Endodermal cell (in vitro differentiated cells): ENCODE results near the gene SPATA2. TPM values are rescaled to one million over a fixed set of nuclear protein-coding genes. Genes with fewer than 3 reads are reported as not detected.

Source experiments
- DNase-seq: peaks from one replicate; pipeline ENCODE4 v3.0.0-alpha.2; 2017
- H3K27ac ChIP-seq: 2 replicates; pipeline ENCODE4 v1.5.1; 2013; ENCODE audit warnings: mild to moderate bottlenecking, low read depth, low read length, moderate library complexity
- H3K27me3 ChIP-seq: 2 replicates; pipeline ENCODE4 v1.6.1; 2013; ENCODE audit warnings: mild to moderate bottlenecking, low read length, moderate library complexity; ENCODE audit not compliant: insufficient read depth, control insufficient read depth, poor library complexity, severe bottlenecking
- H3K36me3 ChIP-seq: 2 replicates; pipeline ENCODE4 v1.7.0; 2013; ENCODE audit warnings: mild to moderate bottlenecking, low read length, moderate library complexity; ENCODE audit not compliant: control insufficient read depth, insufficient read depth
- H3K4me1 ChIP-seq: one replicate; pipeline ENCODE4 v1.7.0; 2013; ENCODE audit warnings: low read length; ENCODE audit not compliant: control insufficient read depth, insufficient read depth
- H3K4me3 ChIP-seq: 2 replicates; pipeline ENCODE4 v1.5.1; 2013; ENCODE audit warnings: mild to moderate bottlenecking, low read length, moderate library complexity
- H3K9ac ChIP-seq: 2 replicates; pipeline ENCODE4 v1.6.1; 2013; ENCODE audit warnings: mild to moderate bottlenecking, low read length, moderate library complexity; ENCODE audit not compliant: poor library complexity, severe bottlenecking; ENCODE audit errors: extremely low read depth
- H3K9me3 ChIP-seq: 2 replicates; pipeline ENCODE4 v1.6.1; 2013; ENCODE audit warnings: mild to moderate bottlenecking, low read length, moderate library complexity; ENCODE audit not compliant: control insufficient read depth
- H3K27ac Mint-ChIP-seq: 2 replicates; pipeline ENCODE4 v1.8.0; 2020; ENCODE audit warnings: mixed read lengths
- H3K27me3 Mint-ChIP-seq: 2 replicates; pipeline ENCODE4 v1.8.0; 2021; ENCODE audit warnings: mild to moderate bottlenecking, mixed read lengths; ENCODE audit not compliant: insufficient read depth
- H3K36me3 Mint-ChIP-seq: 2 replicates; pipeline ENCODE4 v1.8.0; 2020; ENCODE audit warnings: low read depth, mixed read lengths
- H3K4me1 Mint-ChIP-seq: 2 replicates; pipeline ENCODE4 v1.8.0; 2020; ENCODE audit warnings: mixed read lengths
- H3K4me3 Mint-ChIP-seq: 2 replicates; pipeline ENCODE4 v1.8.0; 2020; ENCODE audit warnings: mild to moderate bottlenecking, moderate library complexity, mixed read lengths
- H3K9me3 Mint-ChIP-seq: 2 replicates; pipeline ENCODE4 v1.8.0; 2020; ENCODE audit warnings: mild to moderate bottlenecking, mixed read lengths
- WGBS, 2 experiments: methylation state at CpG; one replicate each; pipeline versions ENCODE4 v1.1.5 to v1.1.7; 2013; ENCODE audit warnings: missing lambda C conversion rate in 2 of 2, mixed read lengths in 1 of 2; ENCODE audit not compliant: insufficient coverage in 1 of 2, insufficient read length in 1 of 2; 5-methylcytosine and 5-hydroxymethylcytosine counted together
- total RNA-seq, 2 donors: library from RNA; stranded (reverse); fragmentation: NEBNext Ultra II Directional in 1 of 2; extraction: Animal tissue kit (Norgen Biotek cat#: 25700) in 1 of 2; gene quantifications; 2 replicates in 1 of 2; 3 replicates in 1 of 2; pipeline ENCODE4 v1.2.1, GENCODE V29; 2021
- TF ChIP-seq, protein P1 (sequence below): fragments of 200-600 bp; sonication (generic); conservative IDR thresholded peaks from 2 replicates; pipeline ENCODE4 v1.5.0; 2021; ENCODE audit warnings: antibody characterized with exemption, mild to moderate bottlenecking

Gene SPATA2
- total RNA-seq, 2 donors from 2014 or later, result 8.6 to 10.4 TPM

GRCh38 chr20:49892260-49892659 lies 23.1 kb downstream of the SPATA2 start:
- Histone ChIP-seq H3K27me3 (no peaks in the 10 kb centered on the region), H3K9me3 (no peaks in the 10 kb centered on the region), H3K4me3 (no peak overlapping the region), H3K9ac (no peak overlapping the region), H3K36me3 (peaks cover under 1% of the 10 kb centered on the region), H3K4me1 (peaks cover 23% of the 10 kb centered on the region), H3K27ac (peak overlapping the region; percentile 86)
- no peak overlapping the region for H3K27ac Mint-ChIP-seq
- no peak overlapping the region for H3K4me3 Mint-ChIP-seq
- H3K4me1 Mint-ChIP-seq, result peaks cover 37% of the 10 kb centered on the region
- 89 to 100% methylated on average over 2 to 9 of the region's 9 CpGs for WGBS, 2 experiments
- H3K36me3 Mint-ChIP-seq, result peaks cover 7% of the 10 kb centered on the region
- no peak for DNase-seq
- H3K9me3 Mint-ChIP-seq, result no peaks in the 10 kb centered on the region
- no peaks in the 10 kb centered on the region for H3K27me3 Mint-ChIP-seq
- TF ChIP-seq, protein P1, sequence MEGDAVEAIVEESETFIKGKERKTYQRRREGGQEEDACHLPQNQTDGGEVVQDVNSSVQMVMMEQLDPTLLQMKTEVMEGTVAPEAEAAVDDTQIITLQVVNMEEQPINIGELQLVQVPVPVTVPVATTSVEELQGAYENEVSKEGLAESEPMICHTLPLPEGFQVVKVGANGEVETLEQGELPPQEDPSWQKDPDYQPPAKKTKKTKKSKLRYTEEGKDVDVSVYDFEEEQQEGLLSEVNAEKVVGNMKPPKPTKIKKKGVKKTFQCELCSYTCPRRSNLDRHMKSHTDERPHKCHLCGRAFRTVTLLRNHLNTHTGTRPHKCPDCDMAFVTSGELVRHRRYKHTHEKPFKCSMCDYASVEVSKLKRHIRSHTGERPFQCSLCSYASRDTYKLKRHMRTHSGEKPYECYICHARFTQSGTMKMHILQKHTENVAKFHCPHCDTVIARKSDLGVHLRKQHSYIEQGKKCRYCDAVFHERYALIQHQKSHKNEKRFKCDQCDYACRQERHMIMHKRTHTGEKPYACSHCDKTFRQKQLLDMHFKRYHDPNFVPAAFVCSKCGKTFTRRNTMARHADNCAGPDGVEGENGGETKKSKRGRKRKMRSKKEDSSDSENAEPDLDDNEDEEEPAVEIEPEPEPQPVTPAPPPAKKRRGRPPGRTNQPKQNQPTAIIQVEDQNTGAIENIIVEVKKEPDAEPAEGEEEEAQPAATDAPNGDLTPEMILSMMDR, result no peak

GRCh38 chr20:49891476-49892110 lies 23.7 kb downstream of the SPATA2 start:
- Histone ChIP-seq H3K4me3 (no peak overlapping the region), H3K27ac (peak overlapping the region; percentile 86), H3K9ac (no peak overlapping the region), H3K9me3 (no peaks in the 10 kb centered on the region), H3K36me3 (peaks cover 3% of the 10 kb centered on the region), H3K4me1 (peaks cover 23% of the 10 kb centered on the region), H3K27me3 (no peaks in the 10 kb centered on the region)
- Mint-ChIP-seq H3K36me3 (peaks cover 9% of the 10 kb centered on the region), H3K27me3 (peaks cover 1% of the 10 kb centered on the region), H3K9me3 (no peaks in the 10 kb centered on the region), H3K27ac (no peak overlapping the region), H3K4me1 (peaks cover 33% of the 10 kb centered on the region), H3K4me3 (no peak overlapping the region)
- 81% methylated on average over 7 to 13 of the region's 13 CpGs for WGBS, 2 experiments
- TF ChIP-seq, protein P1, result no peak
- peak; percentile 61 for DNase-seq

DNA sequence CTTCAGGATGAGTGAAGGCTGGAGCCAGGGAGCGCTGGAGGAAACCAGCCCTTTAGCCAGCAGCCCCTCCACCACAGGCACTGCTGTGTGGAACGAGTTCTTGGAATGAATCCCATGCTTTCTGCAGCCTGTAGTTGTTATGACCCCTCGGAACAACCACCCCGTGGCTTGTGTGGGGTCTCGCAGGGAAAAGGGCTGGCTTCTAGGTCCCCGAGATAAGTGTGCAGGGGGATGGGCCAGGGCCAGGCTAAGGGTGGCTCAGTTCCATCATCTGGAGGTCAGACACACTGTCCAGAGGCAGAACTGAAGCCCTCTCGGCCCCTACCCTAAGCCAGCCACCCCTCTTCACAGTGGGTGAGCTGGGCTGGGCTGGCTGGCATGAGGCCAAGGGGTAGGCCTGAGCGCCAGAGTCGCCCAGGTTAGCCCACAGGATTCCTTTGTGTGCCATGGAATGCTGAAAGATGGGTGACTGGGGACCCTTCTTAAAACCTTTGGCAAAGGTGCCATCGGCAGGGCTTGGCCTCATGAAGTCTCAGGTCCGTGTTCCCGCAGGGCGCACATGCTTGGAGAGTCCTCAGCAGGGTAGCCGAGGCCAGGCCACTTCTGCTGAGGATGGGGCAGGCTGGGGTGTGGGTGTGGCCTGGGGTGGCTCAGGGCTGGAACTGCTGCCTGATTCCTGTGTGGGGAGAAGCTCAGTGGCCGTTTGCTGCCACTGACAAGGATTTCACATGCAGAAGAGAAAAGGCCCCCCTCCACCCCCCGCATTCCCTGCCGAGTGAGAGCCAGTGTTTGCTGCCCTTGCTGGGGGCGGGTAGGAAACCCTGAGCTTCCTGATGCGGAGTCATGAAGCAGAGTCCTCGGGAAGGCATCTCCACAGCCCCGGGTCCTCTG lies 24.6 kb downstream of the SPATA2 start:
- Mint-ChIP-seq H3K4me1 (peaks cover 32% of the 10 kb centered on the region), H3K27me3 (peaks cover 1% of the 10 kb centered on the region), H3K9me3 (no peaks in the 10 kb centered on the region), H3K4me3 (no peak overlapping the region), H3K27ac (no peak overlapping the region), H3K36me3 (peaks cover 9% of the 10 kb centered on the region)
- H3K4me3 ChIP-seq, result no peak overlapping the region
- H3K9ac ChIP-seq, result no peak overlapping the region
- H3K9me3 ChIP-seq, result no peaks in the 10 kb centered on the region
- peak; percentile 83 for DNase-seq
- peaks cover 23% of the 10 kb centered on the region for H3K4me1 ChIP-seq
- H3K27ac ChIP-seq, result peak overlapping the region; percentile 86
- H3K36me3 ChIP-seq, result peaks cover 3% of the 10 kb centered on the region
- TF ChIP-seq, protein P1, result no peak
- 70 to 90% methylated on average over 6 to 21 of the region's 21 CpGs for WGBS, 2 experiments
- no peaks in the 10 kb centered on the region for H3K27me3 ChIP-seq
